Stomach smooth muscle (tissue), 2 donors: ENCODE results near the gene NCOR1.
"Not testable (repeated sequence)": the region's sequence is repeated elsewhere in the genome, so short reads cannot be mapped to it uniquely, and the experiment has no call there.

ENCODE experiments used
- H3K27ac ChIP-seq: one replicate; pipeline ENCODE4 v1.7.0; 2013; ENCODE audit warnings: mild to moderate bottlenecking, low read length, inconsistent platforms
- H3K27me3 ChIP-seq, 2 donors: one replicate each; pipeline ENCODE4 v1.7.0; 2013; ENCODE audit warnings: low read length in 2 of 2; ENCODE audit not compliant: insufficient read depth in 2 of 2, control insufficient read depth in 1 of 2
- H3K36me3 ChIP-seq, 2 donors: one replicate each; pipeline ENCODE4 v1.7.0; 2013; ENCODE audit warnings: low read length in 2 of 2; ENCODE audit not compliant: control insufficient read depth in 2 of 2, insufficient read depth in 2 of 2
- H3K4me1 ChIP-seq: one replicate; pipeline ENCODE4 v1.7.0; 2013; ENCODE audit warnings: low read length; ENCODE audit not compliant: control insufficient read depth, insufficient read depth
- H3K4me3 ChIP-seq, 2 donors: one replicate each; pipeline ENCODE4 v1.7.0; 2013; ENCODE audit warnings: low read length in 2 of 2
- H3K9ac ChIP-seq, 2 donors: one replicate each; pipeline ENCODE4 v1.7.0; 2013; ENCODE audit warnings: low read length in 2 of 2, mild to moderate bottlenecking in 1 of 2
- H3K9me3 ChIP-seq, 2 donors: one replicate each; pipeline ENCODE4 v1.7.0; 2013; ENCODE audit warnings: low read length in 2 of 2; ENCODE audit not compliant: control insufficient read depth in 2 of 2
- donor health status: healthy.
- donor health status: Pancreatic carcinoma.

NCOR1 gene

DNA sequence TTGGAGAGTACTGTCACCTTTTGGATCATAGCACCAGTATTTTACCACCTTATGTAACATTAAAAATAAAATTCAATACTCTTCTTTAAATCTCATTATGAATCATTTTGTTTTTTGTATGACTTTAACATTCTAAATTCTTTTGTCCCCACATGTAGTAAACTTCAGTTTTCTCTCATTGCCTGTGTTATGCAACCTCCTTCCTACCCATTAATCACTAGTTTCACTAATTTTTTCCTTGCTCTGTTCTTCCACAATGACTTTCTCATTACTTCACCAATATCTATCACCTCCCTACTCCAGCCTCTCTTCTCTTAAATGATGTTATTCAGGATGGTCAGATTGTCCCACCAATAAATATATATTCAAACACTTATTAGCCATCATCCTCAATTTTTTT is 147.0 kb downstream of the NCOR1 start:
- Histone ChIP-seq H3K4me1 (no peaks in the 10 kb centered on the region), H3K4me3 (no peak overlapping the region), H3K36me3 (peaks cover 41 to 62% of the 10 kb centered on the region in 2 donors), H3K9me3 (no peaks in the 10 kb centered on the region), H3K27me3 (no peaks in the 10 kb centered on the region), H3K27ac (no peak overlapping the region), H3K9ac (no peak overlapping the region)

DNA sequence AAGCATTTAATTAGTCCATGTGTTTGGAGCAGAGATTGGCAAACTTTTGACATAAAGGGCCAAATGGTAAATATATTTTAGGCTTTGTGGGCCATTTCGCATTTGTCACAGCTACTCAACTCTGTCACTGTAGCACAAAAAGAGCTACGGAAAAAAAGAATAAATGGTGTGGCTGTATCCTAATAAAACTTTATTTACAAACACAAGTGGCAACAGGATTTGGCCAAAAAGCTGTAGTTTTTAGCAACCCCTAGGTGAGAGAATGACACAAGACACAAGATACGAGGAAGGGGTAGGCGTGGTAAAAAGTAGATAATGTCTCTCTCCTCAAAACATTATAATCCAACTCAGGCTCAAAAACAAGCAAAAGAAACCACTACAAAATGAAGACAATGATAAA is 149.2 kb downstream of the NCOR1 start:
- no peak overlapping the region for H3K27ac ChIP-seq
- peaks cover 54 to 63% of the 10 kb centered on the region in 2 donors for H3K36me3 ChIP-seq

DNA sequence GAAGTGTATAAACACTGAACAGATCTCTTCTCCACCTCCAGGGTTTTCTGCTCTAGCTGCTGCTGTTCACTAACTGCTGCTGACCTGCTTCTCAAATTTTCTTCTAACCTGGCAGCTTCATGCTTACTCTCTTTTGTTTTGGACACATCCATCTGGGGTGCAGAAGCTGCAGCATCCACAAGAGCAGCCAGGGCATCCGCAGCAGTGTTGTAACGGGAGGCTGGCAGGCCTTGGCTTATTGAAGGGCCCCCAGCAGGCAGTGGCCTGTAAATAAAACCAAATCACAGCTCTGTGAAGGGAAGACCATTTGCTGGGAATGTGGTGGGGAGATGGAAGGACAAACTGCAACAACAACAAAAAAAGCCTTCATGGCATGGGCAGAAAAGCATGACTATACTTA is 153.7 kb downstream of the NCOR1 start:
- no peak overlapping the region for H3K27ac ChIP-seq
- peaks cover 46 to 57% of the 10 kb centered on the region in 2 donors for H3K36me3 ChIP-seq

More for the DNA sequence above, 149.2 kb downstream of the NCOR1 start:
- no peaks in the 10 kb centered on the region for H3K27me3 ChIP-seq
- no peak overlapping the region for H3K4me3 ChIP-seq
- H3K9ac ChIP-seq: no peak overlapping the region
- no peaks in the 10 kb centered on the region for H3K4me1 ChIP-seq
- H3K9me3 ChIP-seq: no peaks in the 10 kb centered on the region

DNA sequence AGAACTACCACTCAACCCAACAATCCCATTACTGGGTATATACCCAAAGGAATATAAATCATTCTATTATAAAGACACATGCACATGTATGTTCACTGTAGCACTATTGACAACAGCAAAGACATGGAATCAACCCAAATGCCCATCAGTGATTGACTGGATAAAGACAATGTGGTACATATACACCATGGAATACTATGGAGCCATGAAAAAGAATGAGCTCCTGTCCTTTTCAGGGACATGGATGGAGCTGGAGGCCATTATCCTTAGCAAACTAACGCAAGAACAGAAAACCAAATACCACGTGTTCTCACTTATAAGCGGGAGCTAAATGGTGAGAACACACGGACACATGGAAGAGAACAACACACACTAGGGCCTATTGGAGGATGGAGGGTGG is 160.2 kb downstream of the NCOR1 start:
- H3K36me3 ChIP-seq: peaks cover 12 to 23% of the 10 kb centered on the region in 2 donors
- H3K27ac ChIP-seq, H3K9ac ChIP-seq, H3K4me3 ChIP-seq, H3K9me3 ChIP-seq, H3K4me1 ChIP-seq, H3K27me3 ChIP-seq: not testable (repeated sequence)

More for the DNA sequence above, 153.7 kb downstream of the NCOR1 start:
- Histone ChIP-seq H3K4me3 (no peak overlapping the region), H3K27me3 (no peaks in the 10 kb centered on the region), H3K4me1 (no peaks in the 10 kb centered on the region), H3K9me3 (no peaks in the 10 kb centered on the region), H3K9ac (no peak overlapping the region)

DNA sequence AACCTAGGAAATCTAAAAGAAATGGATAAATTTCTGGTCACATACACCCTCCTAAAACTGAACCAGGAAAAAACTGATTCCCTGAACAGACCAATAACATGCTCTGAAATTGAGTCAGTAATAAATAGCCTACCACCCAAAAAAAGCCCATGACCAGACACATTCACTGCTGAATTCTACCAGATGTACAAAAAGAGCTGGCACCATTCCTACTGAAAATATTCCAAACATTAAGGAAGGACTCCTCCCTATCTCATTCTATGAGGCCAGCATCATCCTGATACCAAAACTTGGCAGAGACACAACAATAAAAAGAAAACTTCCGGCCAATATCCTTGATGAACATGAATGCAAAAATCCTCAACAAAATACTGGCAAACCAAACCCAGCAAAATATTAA is 162.8 kb downstream of the NCOR1 start:
- H3K9me3 ChIP-seq: no peaks in the 10 kb centered on the region
- H3K4me3 ChIP-seq: no peak overlapping the region
- H3K27me3 ChIP-seq: no peaks in the 10 kb centered on the region
- H3K36me3 ChIP-seq: peaks cover 24 to 27% of the 10 kb centered on the region in 2 donors
- no peak overlapping the region for H3K27ac ChIP-seq
- no peak overlapping the region for H3K9ac ChIP-seq
- no peaks in the 10 kb centered on the region for H3K4me1 ChIP-seq

DNA sequence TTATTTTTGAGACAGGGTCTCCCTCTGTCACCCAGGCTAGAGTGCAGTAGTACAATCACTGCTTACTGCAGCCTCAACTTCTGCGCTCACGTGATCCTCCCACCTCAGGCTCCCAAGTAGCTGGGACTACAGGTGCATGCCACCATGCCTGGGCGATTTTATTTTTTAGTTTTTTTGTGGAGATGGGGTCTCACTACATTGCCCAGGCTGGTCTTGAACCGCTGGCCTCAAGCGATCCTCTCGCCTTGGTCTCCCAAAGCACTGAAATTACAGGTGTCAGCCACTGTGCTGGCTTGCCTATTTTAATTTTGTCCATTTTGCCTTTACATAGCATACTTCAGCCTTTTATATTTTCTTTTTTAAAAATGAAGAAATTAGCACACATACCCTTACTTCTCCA is 164.5 kb downstream of the NCOR1 start:
- Histone ChIP-seq H3K27ac (no peak overlapping the region), H3K4me1 (no peaks in the 10 kb centered on the region), H3K9me3 (no peaks in the 10 kb centered on the region), H3K4me3 (no peak overlapping the region), H3K36me3 (peaks cover 27 to 34% of the 10 kb centered on the region in 2 donors), H3K27me3 (no peaks in the 10 kb centered on the region), H3K9ac (no peak overlapping the region)

DNA sequence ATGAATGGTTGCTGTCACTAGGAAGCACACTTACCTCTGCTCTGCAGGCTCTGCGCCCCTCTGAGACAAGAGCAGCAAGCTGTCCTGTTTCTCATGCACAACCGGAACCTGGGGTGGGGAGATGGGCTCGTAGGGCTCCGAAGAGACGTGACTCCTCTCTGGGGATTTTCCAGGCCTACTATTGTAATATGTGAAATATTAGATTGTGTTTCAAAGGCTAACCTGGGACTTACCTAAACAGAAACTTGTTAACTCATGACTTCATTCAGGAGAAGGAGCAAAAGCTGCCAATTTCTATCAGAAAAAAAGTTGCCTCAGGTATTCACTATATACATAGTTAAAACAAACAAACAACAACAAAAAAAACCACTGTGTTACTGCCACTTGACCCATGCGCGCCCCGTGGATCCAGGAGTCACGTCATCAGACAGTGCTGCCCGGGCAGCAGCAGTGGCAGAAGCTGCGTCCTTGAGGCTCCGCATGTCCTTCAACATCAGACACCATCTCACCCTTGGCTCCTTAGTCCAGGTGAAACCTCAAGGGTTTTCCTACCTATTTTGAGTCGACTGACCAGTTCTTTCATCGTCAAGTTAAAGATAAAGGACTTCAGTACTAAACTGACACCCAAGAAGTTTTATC is 166.4 kb downstream of the NCOR1 start:
- Histone ChIP-seq H3K27ac (no peak overlapping the region), H3K9me3 (no peaks in the 10 kb centered on the region), H3K4me3 (no peak overlapping the region), H3K36me3 (peaks cover 33 to 41% of the 10 kb centered on the region in 2 donors), H3K4me1 (no peaks in the 10 kb centered on the region), H3K27me3 (no peaks in the 10 kb centered on the region), H3K9ac (no peak overlapping the region)

DNA sequence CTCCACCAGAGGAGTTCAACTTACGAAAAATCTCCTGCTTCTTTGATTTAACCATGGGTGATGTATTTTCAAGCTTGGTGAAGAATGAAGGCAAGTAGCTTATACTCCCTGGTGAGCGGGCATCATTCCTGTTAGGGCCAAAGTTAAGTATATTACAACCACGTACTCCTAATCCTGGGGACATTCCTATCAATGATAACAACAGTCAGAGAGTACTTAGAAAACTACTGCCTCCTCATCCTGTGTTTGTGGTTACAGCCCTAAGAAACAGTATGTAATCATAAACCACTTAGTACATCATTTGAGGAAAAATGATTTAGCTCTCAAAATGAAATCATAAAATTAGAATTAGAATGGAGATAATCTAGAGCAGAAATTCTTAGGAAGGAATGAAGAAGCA is 168.4 kb downstream of the NCOR1 start:
- Histone ChIP-seq H3K9ac (no peak overlapping the region), H3K27me3 (no peaks in the 10 kb centered on the region), H3K9me3 (no peaks in the 10 kb centered on the region), H3K4me1 (no peaks in the 10 kb centered on the region), H3K36me3 (peaks cover 45 to 47% of the 10 kb centered on the region in 2 donors), H3K27ac (no peak overlapping the region), H3K4me3 (no peak overlapping the region)

DNA sequence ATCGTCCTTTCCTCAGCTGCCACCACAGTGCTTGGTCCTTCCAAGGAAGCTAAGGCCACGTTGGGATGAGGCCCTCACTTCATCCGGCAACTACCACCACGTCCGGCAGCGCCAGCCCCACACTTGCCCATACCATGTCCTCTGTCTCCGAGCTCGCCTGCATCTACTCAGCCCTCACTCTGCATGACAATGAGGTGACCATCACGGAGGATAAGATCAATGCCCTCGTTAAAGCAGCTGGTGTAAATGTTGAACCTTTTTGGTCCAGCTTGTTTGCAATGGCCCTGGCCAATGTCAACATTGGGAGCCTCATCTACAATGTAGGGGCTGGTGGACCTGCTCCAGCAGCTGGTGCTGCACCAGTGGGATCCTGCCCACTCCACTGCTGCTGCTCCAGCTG is 170.8 kb downstream of the NCOR1 start:
- no peaks in the 10 kb centered on the region for H3K27me3 ChIP-seq
- H3K4me3 ChIP-seq: no peak overlapping the region
- no peak overlapping the region for H3K9ac ChIP-seq
- peaks cover 48 to 49% of the 10 kb centered on the region in 2 donors for H3K36me3 ChIP-seq
- no peaks in the 10 kb centered on the region for H3K4me1 ChIP-seq
- H3K27ac ChIP-seq: no peak overlapping the region
- no peaks in the 10 kb centered on the region for H3K9me3 ChIP-seq

DNA sequence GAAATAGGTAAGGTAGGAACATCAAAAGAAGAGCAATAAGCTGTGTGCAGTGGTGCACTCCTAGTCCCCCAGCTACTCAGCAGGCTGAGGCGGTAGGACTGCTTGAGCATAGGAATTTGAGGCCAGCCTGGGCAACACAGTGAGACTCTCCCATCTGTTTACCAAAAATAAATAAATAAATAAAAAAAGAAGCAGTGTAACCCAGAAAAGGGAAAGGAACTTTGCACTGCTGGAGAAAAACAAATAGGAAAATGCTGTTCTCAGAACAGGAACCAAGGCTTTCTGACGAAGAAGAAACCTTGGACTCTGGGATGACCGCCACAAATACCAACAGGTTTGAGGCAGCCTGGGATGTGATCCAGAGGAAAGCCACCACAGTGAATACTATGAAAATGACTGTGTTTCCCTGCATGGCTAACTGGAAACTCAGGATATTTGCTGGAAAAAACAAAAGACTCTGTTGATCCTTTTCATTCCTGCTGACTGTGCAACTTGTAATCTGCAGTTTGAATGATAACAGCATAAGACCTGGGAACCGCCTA is 174.6 kb downstream of the NCOR1 start:
- Histone ChIP-seq H3K27me3 (no peaks in the 10 kb centered on the region), H3K9me3 (no peaks in the 10 kb centered on the region), H3K36me3 (peaks cover 30 to 46% of the 10 kb centered on the region in 2 donors), H3K9ac (no peak overlapping the region), H3K4me3 (no peak overlapping the region), H3K27ac (no peak overlapping the region), H3K4me1 (no peaks in the 10 kb centered on the region)

DNA sequence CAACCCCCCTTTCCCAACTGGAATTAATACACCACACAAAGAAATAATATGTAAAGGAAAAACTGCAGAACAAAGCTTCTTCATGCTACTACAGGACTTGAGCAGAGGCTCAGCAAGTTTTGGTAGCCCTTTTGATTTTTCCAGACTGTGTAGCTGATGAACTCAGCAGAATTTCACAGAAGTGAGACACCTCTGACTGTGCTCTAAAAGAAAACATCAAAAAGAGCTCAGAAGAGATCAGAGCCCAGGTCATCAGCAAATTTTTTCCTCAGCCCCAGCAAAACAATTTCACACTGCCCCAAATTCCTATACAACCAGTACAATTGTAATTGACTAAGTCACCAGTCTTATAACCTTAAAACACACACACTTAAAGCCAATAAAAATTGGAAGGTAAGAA is 177.7 kb downstream of the NCOR1 start:
- peaks cover 28 to 44% of the 10 kb centered on the region in 2 donors for H3K36me3 ChIP-seq
- no peak overlapping the region for H3K4me3 ChIP-seq
- no peaks in the 10 kb centered on the region for H3K4me1 ChIP-seq
- H3K9ac ChIP-seq: no peak overlapping the region
- H3K27me3 ChIP-seq: no peaks in the 10 kb centered on the region
- H3K27ac ChIP-seq: no peak overlapping the region
- H3K9me3 ChIP-seq: no peaks in the 10 kb centered on the region
